ENCODE measurements around the gene CHCHD3. TPM values are rescaled to one million over a fixed set of nuclear protein-coding genes. Genes with fewer than 3 reads are reported as not detected.

The CHCHD3 gene
- total RNA-seq, 3 donors from 2014 or later = 80.7 to 101 (median 92.0) TPM

- ATAC-seq (no peak), DNase-seq (no peak)
- H3K4me3 Mint-ChIP-seq = no peak overlapping the region
- H3K9me3 Mint-ChIP-seq = no peaks in the 10 kb centered on the region
- H3K36me3 Mint-ChIP-seq (ENCODE audit: insufficient read depth) = no peaks in the 10 kb centered on the region
- H3K4me1 Mint-ChIP-seq (ENCODE audit: low read depth) = peaks cover 7% of the 10 kb centered on the region
- H3K27me3 Mint-ChIP-seq (ENCODE audit: low read depth) = no peaks in the 10 kb centered on the region
These were observed 324.1 kb downstream of the CHCHD3 start for GRCh38 chr7:132757783-132758182.

- no peaks in the 10 kb centered on the region for H3K36me3 Mint-ChIP-seq (ENCODE audit: insufficient read depth)
- H3K9me3 Mint-ChIP-seq = no peaks in the 10 kb centered on the region
- no peaks in the 10 kb centered on the region for H3K27me3 Mint-ChIP-seq (ENCODE audit: low read depth)
- DNase-seq (no peak), ATAC-seq (no peak)
- H3K4me3 Mint-ChIP-seq = no peak overlapping the region
- peaks cover 7% of the 10 kb centered on the region for H3K4me1 Mint-ChIP-seq (ENCODE audit: low read depth)
These were observed 325.4 kb downstream of the CHCHD3 start for GRCh38 chr7:132756484-132756990.

GRCh38 chr7:132755538-132756483, 326.1 kb downstream of the CHCHD3 start:
- no peak for ATAC-seq
- Mint-ChIP-seq H3K36me3 (ENCODE audit: insufficient read depth) (no peaks in the 10 kb centered on the region), H3K4me3 (no peak overlapping the region), H3K4me1 (ENCODE audit: low read depth) (peaks cover 7% of the 10 kb centered on the region), H3K27me3 (ENCODE audit: low read depth) (no peaks in the 10 kb centered on the region), H3K9me3 (no peaks in the 10 kb centered on the region)
- no peak for DNase-seq

- Mint-ChIP-seq H3K4me3 (no peak overlapping the region), H3K27me3 (ENCODE audit: low read depth) (peaks cover 6% of the 10 kb centered on the region), H3K4me1 (ENCODE audit: low read depth) (peaks cover 7% of the 10 kb centered on the region), H3K36me3 (ENCODE audit: insufficient read depth) (no peaks in the 10 kb centered on the region), H3K9me3 (no peaks in the 10 kb centered on the region)
- DNase-seq (no peak), ATAC-seq (no peak)
These were observed 329.5 kb downstream of the CHCHD3 start for GRCh38 chr7:132752431-132752830.

GRCh38 chr7:132751244-132751647, 330.6 kb downstream of the CHCHD3 start:
- Mint-ChIP-seq H3K4me1 (ENCODE audit: low read depth) (peaks cover 2% of the 10 kb centered on the region), H3K27me3 (ENCODE audit: low read depth) (peaks cover 6% of the 10 kb centered on the region), H3K36me3 (ENCODE audit: insufficient read depth) (no peaks in the 10 kb centered on the region), H3K9me3 (no peaks in the 10 kb centered on the region), H3K4me3 (no peak overlapping the region)
- no peak for ATAC-seq
- no peak for DNase-seq

GRCh38 chr7:132750530-132751217, 331.2 kb downstream of the CHCHD3 start:
- no peaks in the 10 kb centered on the region for H3K36me3 Mint-ChIP-seq (ENCODE audit: insufficient read depth)
- no peak overlapping the region for H3K4me3 Mint-ChIP-seq
- H3K9me3 Mint-ChIP-seq = no peaks in the 10 kb centered on the region
- DNase-seq (no peak), ATAC-seq (no peak)
- H3K27me3 Mint-ChIP-seq (ENCODE audit: low read depth) = peaks cover 6% of the 10 kb centered on the region
- peaks cover under 1% of the 10 kb centered on the region for H3K4me1 Mint-ChIP-seq (ENCODE audit: low read depth)

GRCh38 chr7:132750096-132750495, 331.8 kb downstream of the CHCHD3 start:
- Mint-ChIP-seq H3K27me3 (ENCODE audit: low read depth) (peaks cover 6% of the 10 kb centered on the region), H3K9me3 (no peaks in the 10 kb centered on the region), H3K4me1 (ENCODE audit: low read depth) (no peaks in the 10 kb centered on the region), H3K36me3 (ENCODE audit: insufficient read depth) (no peaks in the 10 kb centered on the region), H3K4me3 (no peak overlapping the region)
- DNase-seq (no peak), ATAC-seq (no peak)

- DNase-seq = no peak
- peaks cover 15% of the 10 kb centered on the region for H3K9me3 Mint-ChIP-seq
- no peaks in the 10 kb centered on the region for H3K36me3 Mint-ChIP-seq (ENCODE audit: insufficient read depth)
- no peak for ATAC-seq
- H3K4me1 Mint-ChIP-seq (ENCODE audit: low read depth) = no peaks in the 10 kb centered on the region
- no peak overlapping the region for H3K4me3 Mint-ChIP-seq
- H3K27me3 Mint-ChIP-seq (ENCODE audit: low read depth) = peaks cover 7% of the 10 kb centered on the region
These were observed 336.4 kb downstream of the CHCHD3 start for GRCh38 chr7:132745510-132745909.

- no peaks in the 10 kb centered on the region for H3K4me1 Mint-ChIP-seq (ENCODE audit: low read depth)
- peaks cover 15% of the 10 kb centered on the region for H3K9me3 Mint-ChIP-seq
- H3K27me3 Mint-ChIP-seq (ENCODE audit: low read depth) = peaks cover 4% of the 10 kb centered on the region
- DNase-seq (no peak), ATAC-seq (no peak)
- no peaks in the 10 kb centered on the region for H3K36me3 Mint-ChIP-seq (ENCODE audit: insufficient read depth)
- no peak overlapping the region for H3K4me3 Mint-ChIP-seq
These were observed 337.9 kb downstream of the CHCHD3 start for GRCh38 chr7:132743974-132744373.

- no peak overlapping the region for H3K4me3 Mint-ChIP-seq
- peaks cover 10% of the 10 kb centered on the region for H3K27me3 Mint-ChIP-seq (ENCODE audit: low read depth)
- H3K36me3 Mint-ChIP-seq (ENCODE audit: insufficient read depth) = no peaks in the 10 kb centered on the region
- DNase-seq = no peak
- ATAC-seq = no peak
- no peaks in the 10 kb centered on the region for H3K4me1 Mint-ChIP-seq (ENCODE audit: low read depth)
- peaks cover 15% of the 10 kb centered on the region for H3K9me3 Mint-ChIP-seq
These were observed 339.7 kb downstream of the CHCHD3 start for GRCh38 chr7:132742189-132742612.

GRCh38 chr7:132740176-132740575, 341.7 kb downstream of the CHCHD3 start:
- Mint-ChIP-seq H3K36me3 (ENCODE audit: insufficient read depth) (no peaks in the 10 kb centered on the region), H3K4me3 (no peak overlapping the region), H3K4me1 (ENCODE audit: low read depth) (no peaks in the 10 kb centered on the region), H3K27me3 (ENCODE audit: low read depth) (peaks cover 10% of the 10 kb centered on the region), H3K9me3 (peaks cover 15% of the 10 kb centered on the region)
- ATAC-seq (no peak), DNase-seq (no peak)

GRCh38 chr7:132739271-132739955, 342.5 kb downstream of the CHCHD3 start:
- peaks cover 10% of the 10 kb centered on the region for H3K27me3 Mint-ChIP-seq (ENCODE audit: low read depth)
- H3K4me1 Mint-ChIP-seq (ENCODE audit: low read depth) = no peaks in the 10 kb centered on the region
- H3K36me3 Mint-ChIP-seq (ENCODE audit: insufficient read depth) = no peaks in the 10 kb centered on the region
- H3K4me3 Mint-ChIP-seq = no peak overlapping the region
- peaks cover 13% of the 10 kb centered on the region for H3K9me3 Mint-ChIP-seq
- DNase-seq (no peak), ATAC-seq (no peak)

GRCh38 chr7:132738254-132738653, 343.6 kb downstream of the CHCHD3 start:
- no peak for ATAC-seq

GRCh38 chr7:132735476-132735875, 346.4 kb downstream of the CHCHD3 start:
- no peaks in the 10 kb centered on the region for H3K9me3 Mint-ChIP-seq
- DNase-seq = no peak
- no peaks in the 10 kb centered on the region for H3K4me1 Mint-ChIP-seq (ENCODE audit: low read depth)
- H3K36me3 Mint-ChIP-seq (ENCODE audit: insufficient read depth) = no peaks in the 10 kb centered on the region
- H3K27me3 Mint-ChIP-seq (ENCODE audit: low read depth) = peaks cover 9% of the 10 kb centered on the region
- no peak overlapping the region for H3K4me3 Mint-ChIP-seq
- no peak for ATAC-seq

More at GRCh38 chr7:132738254-132738653, 343.6 kb downstream of the CHCHD3 start:
- peaks cover 10% of the 10 kb centered on the region for H3K27me3 Mint-ChIP-seq (ENCODE audit: low read depth)
- no peak overlapping the region for H3K4me3 Mint-ChIP-seq
- no peaks in the 10 kb centered on the region for H3K4me1 Mint-ChIP-seq (ENCODE audit: low read depth)
- DNase-seq = no peak
- H3K36me3 Mint-ChIP-seq (ENCODE audit: insufficient read depth) = no peaks in the 10 kb centered on the region
- H3K9me3 Mint-ChIP-seq = peaks cover 6% of the 10 kb centered on the region
